K562 (cell line): ENCODE measurements around the gene CBX4. TPM values are rescaled to one million over a fixed set of nuclear protein-coding genes. Genes with fewer than 3 reads are reported as not detected.
A peak's percentile ranks its signal among the peaks of the same experiment; 100 is the strongest.

Source experiments
- ATAC-seq: fragments of 200-7000 bp; cut with Tn5 transposase; 3 replicates; pipeline ENCODE4 v1.9.1; 2020; ENCODE audit warnings: moderate library complexity
- BruUV-seq: library from RNA; stranded (reverse); fragments of 400-500 nt; replicated peaks from 2 replicates; lab custom pipeline; 2021; lab: Mats Ljungman, UMichigan
- CTCF ChIA-PET: fragments of 300-600 bp; formaldehyde crosslinking; extraction: SDS; loops from one replicate; lab custom pipeline; 2021; ENCODE audit warnings: low intra/inter-chr PET ratio; lab: Yijun Ruan, JAX
- POLR2A ChIA-PET: fragments of 300-600, 350-650 bp; sonication (Branson Sonifier 250); formaldehyde crosslinking; extraction: SDS; loops from one replicate; lab custom pipeline; 2021; ENCODE audit warnings: antibody characterized with exemption, inconsistent platforms; lab: Yijun Ruan, JAX
- DNase-seq, 4 experiments: peaks; one replicate each; pipeline versions ENCODE4 v3.0.0 to v3.0.0-alpha.2; 2011 to 2018; ENCODE audit warnings: low spot score in 3 of 4, mixed read lengths in 3 of 4; ENCODE audit errors: extremely low read depth in 1 of 4
- FAIRE-seq: peaks from 2 replicates; lab custom pipeline; 2011; peaks lifted over from hg19 to GRCh38; lab: Jason Lieb, UNC
- H2AFZ ChIP-seq: 2 replicates; pipeline ENCODE4 v1.6.0; 2011; ENCODE audit warnings: low read depth, low read length, control low read depth, inconsistent platforms
- H3K27ac ChIP-seq: fragments of 200-600 bp; 3 replicates; pipeline ENCODE4 v1.8.0; 2011; ENCODE audit warnings: low read depth, mild to moderate bottlenecking, control low read depth, inconsistent platforms, low read length, moderate library complexity, mixed read lengths; ENCODE audit errors: extremely low read depth
- H3K27me3 ChIP-seq, 2 experiments: fragments of 300-600 bp in 1 of 2; 2 replicates in 1 of 2; 3 replicates in 1 of 2; pipeline versions ENCODE4 v1.6.0 to v1.8.0; 2011; ENCODE audit warnings: inconsistent platforms in 2 of 2, low read length in 2 of 2, mild to moderate bottlenecking in 1 of 2, mixed read lengths in 1 of 2, moderate library complexity in 1 of 2; ENCODE audit not compliant: control insufficient read depth in 2 of 2, insufficient read depth in 2 of 2
- H3K36me3 ChIP-seq: fragments of 300-600 bp; 3 replicates; pipeline ENCODE4 v1.8.0; 2011; ENCODE audit warnings: mild to moderate bottlenecking, low read length, inconsistent platforms; ENCODE audit not compliant: control insufficient read depth, insufficient read depth
- H3K4me1 ChIP-seq, 2 experiments: fragments of 200-600 bp in 1 of 2; replicated peaks in 1 of 2; 2 replicates in 1 of 2; 3 replicates in 1 of 2; pipeline versions ENCODE4 v1.5.1 to v1.8.0; 2011; ENCODE audit warnings: inconsistent platforms in 2 of 2, low read length in 2 of 2, mild to moderate bottlenecking in 1 of 2, mixed read lengths in 1 of 2, moderate library complexity in 1 of 2; ENCODE audit not compliant: control insufficient read depth in 2 of 2, insufficient read depth in 2 of 2
- H3K4me2 ChIP-seq: 2 replicates; pipeline ENCODE4 v1.6.1; 2011; ENCODE audit warnings: low read length, control low read depth, inconsistent platforms, mixed read lengths; ENCODE audit not compliant: insufficient read depth
- H3K4me3 ChIP-seq: fragments of 200-600 bp; sonication (generic), shearing (Covaris generic); 2 replicates; pipeline ENCODE4 v1.5.1; 2016; ENCODE audit warnings: control low read depth, inconsistent platforms
- H3K79me2 ChIP-seq: fragments of 200-600 bp; 3 replicates; pipeline ENCODE4 v1.8.0; 2011; ENCODE audit warnings: low read length, inconsistent platforms; ENCODE audit not compliant: control insufficient read depth, insufficient read depth
- H3K9ac ChIP-seq, 2 experiments: 2 replicates each; pipeline versions ENCODE4 v1.6.0 to v1.6.1; 2011; ENCODE audit warnings: low read depth in 2 of 2, low read length in 2 of 2, control low read depth in 1 of 2, inconsistent platforms in 1 of 2, mild to moderate bottlenecking in 1 of 2, mixed read lengths in 1 of 2; ENCODE audit not compliant: insufficient read depth in 1 of 2
- H3K9me1 ChIP-seq: one replicate; pipeline ENCODE4 v1.6.0; 2011; ENCODE audit warnings: inconsistent platforms, mild to moderate bottlenecking, low read length, moderate library complexity; ENCODE audit not compliant: control insufficient read depth, insufficient read depth
- H3K9me3 ChIP-seq: replicated peaks from 2 replicates; pipeline ENCODE4 v1.5.1; 2011; ENCODE audit warnings: low read depth, low read length, inconsistent platforms; ENCODE audit not compliant: control insufficient read depth, insufficient read depth
- H4K20me1 ChIP-seq: replicated peaks from 2 replicates; pipeline ENCODE4 v1.6.1; 2011; ENCODE audit warnings: low read length, inconsistent platforms, mixed read lengths; ENCODE audit not compliant: control insufficient read depth, insufficient read depth
- ATF1 ChIP-seq, 2 experiments: fragments of 450-650 bp in 1 of 2; IDR thresholded peaks; 2 replicates each; pipeline ENCODE4 v1.6.1; 2016; ENCODE audit warnings: missing compliant biosample characterization in 1 of 2, missing genetic modification characterization in 1 of 2
- CREB3 ChIP-seq: fragments of 450-650 bp; conservative IDR thresholded peaks from 2 replicates; pipeline ENCODE4 v1.6.1; 2016; ENCODE audit warnings: missing genetic modification characterization, low read depth, mild to moderate bottlenecking, missing compliant biosample characterization, moderate library complexity
- HDAC8 ChIP-seq: fragments of 450-650 bp; IDR thresholded peaks from 2 replicates; pipeline ENCODE4 v1.6.1; 2016; ENCODE audit warnings: mild to moderate bottlenecking, missing genetic modification characterization, moderate library complexity, missing compliant biosample characterization
- WGBS: fragments of 100-300 bp; shearing (Covaris generic); methylation state at CpG from one replicate; pipeline ENCODE4 v1.1.6; 2016; ENCODE audit warnings: low coverage, mixed read lengths; ENCODE audit not compliant: insufficient coverage; ENCODE audit errors: missing lambda C conversion rate; 5-methylcytosine and 5-hydroxymethylcytosine counted together
- in situ Hi-C: fragments of 300-500 bp; cut with MboI; formaldehyde crosslinking; loops from 4 replicates; pipeline ENCODE4 v1.15.0; 2018; ENCODE audit warnings: inconsistent platforms, mixed read lengths
- intact Hi-C: fragments of 100-400 bp; cut with micrococcal nuclease; formaldehyde crosslinking; loops from 2 replicates; pipeline ENCODE4 v1.14.2; 2022
- polyA plus RNA-seq, 8 experiments: library from polyadenylated mRNA; depleted of rRNA in 4 of 8; stranded (reverse) in 5 of 8; unstranded in 3 of 8; fragments of >200 nt; fragmentation: Nextera tagmentation in 2 of 8; fragmentation: Illumina TruSeq in 1 of 8; extraction: Ambion mirVana in 2 of 8; extraction: Trizol in 1 of 8; gene quantifications; 2 replicates each; pipeline versions ENCODE4 v1.2.1 to v1.2.3, GENCODE V29; 2011 to 2014; ENCODE audit warnings: inconsistent platforms in 1 of 8, missing spikeins in 1 of 8
- total RNA-seq, 7 experiments: library from RNA; depleted of rRNA in 6 of 7; stranded (reverse); fragments of >200 nt in 6 of 7; fragmentation: Illumina TruSeq in 2 of 7; extraction: Trizol in 2 of 7; gene quantifications; 2 replicates each; pipeline versions ENCODE4 v1.2.1 to v1.2.3, GENCODE V29; 2011 to 2021; ENCODE audit warnings: low replicate concordance in 1 of 7
- TF ChIP-seq, protein P1 (sequence below), 2 experiments: IDR thresholded peaks in 1 of 2; conservative IDR thresholded peaks in 1 of 2; 2 replicates each; pipeline ENCODE4 v1.6.1; 2016; ENCODE audit warnings: low read depth in 2 of 2, mild to moderate bottlenecking in 1 of 2, missing compliant biosample characterization in 1 of 2, missing genetic modification characterization in 1 of 2, moderate library complexity in 1 of 2

CBX4 gene
- total and polyA plus RNA-seq, 9 of the 15 experiments (the other 6 are each of a cell fraction or from before 2014, with no cell fraction given), result 0.98 to 50.5 (median 10.0) TPM

DNA sequence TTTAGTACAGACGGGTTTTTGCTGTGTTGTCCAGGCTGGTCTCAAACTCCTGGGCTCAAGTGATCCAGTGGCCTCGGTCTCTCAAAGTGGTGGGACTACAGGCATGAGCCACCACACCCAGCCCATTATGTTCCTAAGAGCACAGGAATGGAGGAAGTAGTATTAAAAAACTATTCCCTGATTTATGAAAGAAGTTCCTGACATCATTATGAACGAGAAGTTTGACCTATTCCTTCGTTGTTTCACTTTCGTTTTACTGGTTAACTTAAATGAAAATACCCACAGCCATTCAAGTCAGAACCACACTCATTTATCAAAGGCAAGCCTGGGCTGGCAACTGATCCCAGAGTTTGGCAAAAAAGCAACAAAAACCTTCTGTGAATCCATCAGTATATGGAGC lies 13.5 kb upstream of the CBX4 start:
- peak; percentile 24; the same call in 1 of the 3 replicates for ATAC-seq
- Histone ChIP-seq H3K4me1 (peaks cover 8 to 17% of the 10 kb centered on the region in 2 experiments; a peak in 4 of 5 replicates), H3K27ac (no peak overlapping the region), H3K9ac (peak overlapping the region; percentile 36 to 67; a peak in 2 of 4 replicates), H3K9me3 (no peaks in the 10 kb centered on the region), H4K20me1 (no peaks in the 10 kb centered on the region), H3K79me2 (no peaks in the 10 kb centered on the region), H3K9me1 (no peaks in the 10 kb centered on the region)
- ChIA-PET POLR2A (interaction anchor here (0.6 kb wide), 2 partner anchors 15 to 18 kb away, joined by 3 read pairs; no protein-coding TSS in a partner anchor), CTCF (no interaction called here)
- 3% methylated on average over 5 of the region's 5 CpGs for WGBS
- FAIRE-seq, result peak; percentile 74
- TF ChIP-seq CREB3 (0 out of 2 replicates have a peak, but pooled peaks have one; percentile 29), HDAC8 (tag) (no peak), ATF1 (CRISPR knock-in tag; IDR thresholded peaks at IDR 0.05) (no peak), ATF1 (tag; IDR thresholded peaks at IDR 0.05) (peak; percentile 10; the same call in 1 of the 2 replicates)
- TF ChIP-seq, protein P1, sequence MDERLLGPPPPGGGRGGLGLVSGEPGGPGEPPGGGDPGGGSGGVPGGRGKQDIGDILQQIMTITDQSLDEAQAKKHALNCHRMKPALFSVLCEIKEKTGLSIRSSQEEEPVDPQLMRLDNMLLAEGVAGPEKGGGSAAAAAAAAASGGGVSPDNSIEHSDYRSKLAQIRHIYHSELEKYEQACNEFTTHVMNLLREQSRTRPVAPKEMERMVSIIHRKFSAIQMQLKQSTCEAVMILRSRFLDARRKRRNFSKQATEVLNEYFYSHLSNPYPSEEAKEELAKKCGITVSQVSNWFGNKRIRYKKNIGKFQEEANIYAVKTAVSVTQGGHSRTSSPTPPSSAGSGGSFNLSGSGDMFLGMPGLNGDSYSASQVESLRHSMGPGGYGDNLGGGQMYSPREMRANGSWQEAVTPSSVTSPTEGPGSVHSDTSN (CRISPR knock-in tag; IDR thresholded peaks at IDR 0.05; ENCODE audit: low read depth), result no peak
- TF ChIP-seq, protein P1 (tag; conservative IDR thresholded peaks at IDR 0.05; ENCODE audit: low read depth), result peak; percentile 53
- TF ChIP-seq, all 486 proteins: peak for 3
- no TSS peak for BruUV-seq
- peak overlapping the region; percentile 75 for H2AFZ ChIP-seq
- no peak for DNase-seq
- peaks cover 9 to 35% of the 10 kb centered on the region in 2 experiments for H3K27me3 ChIP-seq
- intact Hi-C loops, result loop anchor here (10.0 kb wide), 1 partner anchor 122 kb away; no protein-coding TSS in a partner anchor
- peak overlapping the region; percentile 42 for H3K4me2 ChIP-seq
- H3K4me3 ChIP-seq, result no peak overlapping the region
- no peaks in the 10 kb centered on the region for H3K36me3 ChIP-seq
- in situ Hi-C loops, result no loop called here
